Activated B cell treated with CpG ODN at 0.5 μM for 24 hours (primary cell): ENCODE results near the gene WWC1. TPM values are rescaled to one million over a fixed set of nuclear protein-coding genes. Genes with fewer than 3 reads are reported as not detected.

Source experiments
- ATAC-seq: fragments of 200-7000 bp; cut with Tn5 transposase; one replicate; pipeline ENCODE4 v1.10.0; 2021; ENCODE audit warnings: low read depth, mild to moderate bottlenecking, moderate library complexity
- CTCF ChIA-PET: fragments of 350-600 bp; sonication (Branson Sonifier 250); formaldehyde crosslinking; loops from one replicate; lab custom pipeline; 2021; ENCODE audit warnings: antibody characterized with exemption; lab: Charles Lee
- POLR2A ChIA-PET: fragments of 350-600 bp; sonication (Branson Sonifier 250); formaldehyde crosslinking; loops from one replicate; lab custom pipeline; 2021; ENCODE audit warnings: antibody characterized with exemption; lab: Charles Lee
- DNase-seq: peaks from one replicate; pipeline ENCODE4 v3.0.0; 2022
- H3K27ac Mint-ChIP-seq: one replicate; pipeline ENCODE4 v1.8.0; 2020; ENCODE audit warnings: mixed read lengths
- H3K27me3 Mint-ChIP-seq: one replicate; pipeline ENCODE4 v1.8.0; 2021; ENCODE audit warnings: mixed read lengths
- H3K36me3 Mint-ChIP-seq: one replicate; pipeline ENCODE4 v1.8.0; 2021; ENCODE audit warnings: low read depth, mixed read lengths
- H3K4me1 Mint-ChIP-seq: one replicate; pipeline ENCODE4 v1.8.0; 2021; ENCODE audit warnings: mixed read lengths
- H3K4me3 Mint-ChIP-seq: one replicate; pipeline ENCODE4 v1.8.0; 2020; ENCODE audit warnings: mild to moderate bottlenecking, mixed read lengths
- H3K9me3 Mint-ChIP-seq: one replicate; pipeline ENCODE4 v1.8.0; 2020; ENCODE audit warnings: mixed read lengths
- CTCF ChIP-seq: fragments of 200-600 bp; IDR thresholded peaks from one replicate; pipeline ENCODE4 v1.8.0; 2022; ENCODE audit warnings: antibody characterized with exemption, mild to moderate bottlenecking
- intact Hi-C: fragments of 100-400 bp; cut with micrococcal nuclease; formaldehyde crosslinking; loops from one replicate; pipeline ENCODE4 v1.15.1; 2024
- total RNA-seq: library from RNA; stranded (reverse); gene quantifications from 2 replicates; pipeline ENCODE4 v1.2.3, GENCODE V29; 2022

WWC1 gene
- total RNA-seq, 1 donor from 2014 or later = 2.0 TPM

GRCh38 chr5:168400429-168401220, 109.2 kb downstream of the WWC1 start:
- ATAC-seq (no peak), DNase-seq (no peak)
- ChIA-PET POLR2A (no interaction called here), CTCF (no interaction called here)
- intact Hi-C loops = no loop called here
- no peak for TF ChIP-seq CTCF
- Mint-ChIP-seq H3K4me1 (no peaks in the 10 kb centered on the region), H3K27ac (no peak overlapping the region), H3K9me3 (no peaks in the 10 kb centered on the region), H3K27me3 (no peaks in the 10 kb centered on the region), H3K36me3 (no peaks in the 10 kb centered on the region), H3K4me3 (no peak overlapping the region)

GRCh38 chr5:168401226-168401625, 109.8 kb downstream of the WWC1 start:
- intact Hi-C loops = no loop called here
- no peak for TF ChIP-seq CTCF
- ChIA-PET POLR2A (no interaction called here), CTCF (no interaction called here)
- ATAC-seq = no peak
- Mint-ChIP-seq H3K27ac (no peak overlapping the region), H3K9me3 (no peaks in the 10 kb centered on the region), H3K4me1 (no peaks in the 10 kb centered on the region), H3K27me3 (no peaks in the 10 kb centered on the region), H3K4me3 (no peak overlapping the region), H3K36me3 (no peaks in the 10 kb centered on the region)
- no peak for DNase-seq

GRCh38 chr5:168401880-168402279, 110.4 kb downstream of the WWC1 start:
- intact Hi-C loops = no loop called here
- H3K36me3 Mint-ChIP-seq = no peaks in the 10 kb centered on the region

GRCh38 chr5:168404365-168404764, 112.9 kb downstream of the WWC1 start:
- H3K4me3 Mint-ChIP-seq = no peak overlapping the region
- ChIA-PET CTCF (no interaction called here), POLR2A (no interaction called here)
- intact Hi-C loops = no loop called here
- no peaks in the 10 kb centered on the region for H3K9me3 Mint-ChIP-seq
- DNase-seq = no peak
- no peak for ATAC-seq
- no peaks in the 10 kb centered on the region for H3K36me3 Mint-ChIP-seq
- TF ChIP-seq CTCF = no peak
- no peaks in the 10 kb centered on the region for H3K4me1 Mint-ChIP-seq
- no peak overlapping the region for H3K27ac Mint-ChIP-seq
- H3K27me3 Mint-ChIP-seq = no peaks in the 10 kb centered on the region

More at GRCh38 chr5:168401880-168402279, 110.4 kb downstream of the WWC1 start:
- Mint-ChIP-seq H3K9me3 (no peaks in the 10 kb centered on the region), H3K4me1 (no peaks in the 10 kb centered on the region), H3K27ac (no peak overlapping the region), H3K27me3 (no peaks in the 10 kb centered on the region), H3K4me3 (no peak overlapping the region)
- CTCF ChIA-PET = no interaction called here
- ATAC-seq (no peak), DNase-seq (no peak)
- POLR2A ChIA-PET = no interaction called here
- TF ChIP-seq CTCF = no peak

- ATAC-seq = no peak
- no peak overlapping the region for H3K4me3 Mint-ChIP-seq
- no peaks in the 10 kb centered on the region for H3K27me3 Mint-ChIP-seq
- no peaks in the 10 kb centered on the region for H3K9me3 Mint-ChIP-seq
- no peak for TF ChIP-seq CTCF
- no peaks in the 10 kb centered on the region for H3K4me1 Mint-ChIP-seq
- ChIA-PET POLR2A (no interaction called here), CTCF (no interaction called here)
- DNase-seq = no peak
- H3K36me3 Mint-ChIP-seq = no peaks in the 10 kb centered on the region
- intact Hi-C loops = no loop called here
- no peak overlapping the region for H3K27ac Mint-ChIP-seq
These were observed 115.8 kb downstream of the WWC1 start for GRCh38 chr5:168407211-168407610.
